Measurements from ENCODE around the gene STOML3. TPM values are rescaled to one million over a fixed set of nuclear protein-coding genes. Genes with fewer than 3 reads are reported as not detected.

The STOML3 gene
- total RNA-seq, 2 donors from 2014 or later = not detected

GRCh38 chr13:38969187-38969586 lies 21.4 kb downstream of the STOML3 start:
- Histone ChIP-seq H3K27ac (no peak overlapping the region), H3K4me3 (no peak overlapping the region), H3K9me3 (no peaks in the 10 kb centered on the region), H3K27me3 (replicated peaks; ENCODE audit: insufficient read depth) (no peaks in the 10 kb centered on the region), H3K36me3 (no peaks in the 10 kb centered on the region), H3K4me1 (ENCODE audit: control insufficient read depth in 1 of 2, low read depth in 2 of 2) (no peaks in the 10 kb centered on the region)
- DNase-seq (ENCODE audit: low spot score) (no peak), ATAC-seq (ENCODE audit: insufficient number of reproducible peaks, low FRiP score, low read depth) (no peak)
- TF ChIP-seq CTCF (IDR thresholded peaks at IDR 0.05) = no peak

GRCh38 chr13:38967446-38967845 lies 23.2 kb downstream of the STOML3 start:
- DNase-seq (ENCODE audit: low spot score) = no peak
- Histone ChIP-seq H3K4me1 (ENCODE audit: control insufficient read depth in 1 of 2, low read depth in 2 of 2) (no peaks in the 10 kb centered on the region), H3K36me3 (no peaks in the 10 kb centered on the region), H3K9me3 (no peaks in the 10 kb centered on the region), H3K27ac (no peak overlapping the region), H3K27me3 (replicated peaks; ENCODE audit: insufficient read depth) (no peaks in the 10 kb centered on the region), H3K4me3 (no peak overlapping the region)
- no peak for TF ChIP-seq CTCF (IDR thresholded peaks at IDR 0.05)
- no peak for ATAC-seq (ENCODE audit: insufficient number of reproducible peaks, low FRiP score, low read depth)

GRCh38 chr13:38965281-38965680 lies 25.4 kb downstream of the STOML3 start:
- Histone ChIP-seq H3K27ac (no peak overlapping the region), H3K36me3 (no peaks in the 10 kb centered on the region), H3K4me3 (no peak overlapping the region), H3K9me3 (peaks cover 2% of the 10 kb centered on the region), H3K27me3 (replicated peaks; ENCODE audit: insufficient read depth) (no peaks in the 10 kb centered on the region), H3K4me1 (ENCODE audit: control insufficient read depth in 1 of 2, low read depth in 2 of 2) (no peaks in the 10 kb centered on the region)
- TF ChIP-seq CTCF (IDR thresholded peaks at IDR 0.05) = no peak
- ATAC-seq (ENCODE audit: insufficient number of reproducible peaks, low FRiP score, low read depth) = no peak
- no peak for DNase-seq (ENCODE audit: low spot score)

GRCh38 chr13:38960175-38960574 lies 30.5 kb downstream of the STOML3 start:
- Histone ChIP-seq H3K36me3 (no peaks in the 10 kb centered on the region), H3K4me3 (no peak overlapping the region), H3K27me3 (replicated peaks; ENCODE audit: insufficient read depth) (no peaks in the 10 kb centered on the region), H3K4me1 (ENCODE audit: control insufficient read depth in 1 of 2, low read depth in 2 of 2) (no peaks in the 10 kb centered on the region), H3K27ac (no peak overlapping the region), H3K9me3 (peaks cover 9% of the 10 kb centered on the region)
- ATAC-seq (ENCODE audit: insufficient number of reproducible peaks, low FRiP score, low read depth) (no peak), DNase-seq (ENCODE audit: low spot score) (no peak)
- no peak for TF ChIP-seq CTCF (IDR thresholded peaks at IDR 0.05)

- Histone ChIP-seq H3K4me1 (ENCODE audit: control insufficient read depth in 1 of 2, low read depth in 2 of 2) (no peaks in the 10 kb centered on the region), H3K27me3 (replicated peaks; ENCODE audit: insufficient read depth) (no peaks in the 10 kb centered on the region), H3K36me3 (no peaks in the 10 kb centered on the region), H3K9me3 (peaks cover 9% of the 10 kb centered on the region), H3K4me3 (no peak overlapping the region), H3K27ac (no peak overlapping the region)
- DNase-seq (ENCODE audit: low spot score) (no peak), ATAC-seq (ENCODE audit: insufficient number of reproducible peaks, low FRiP score, low read depth) (no peak)
- no peak for TF ChIP-seq CTCF (IDR thresholded peaks at IDR 0.05)
Measured at GRCh38 chr13:38957794-38958592, 32.6 kb downstream of the STOML3 start.

Data from thoracic aorta (tissue), 2 donors.